D721Med (cell line): Measurements from ENCODE around the gene SIL1.

Experiments
- DNase-seq: peaks from one replicate; pipeline ENCODE4 v3.0.0; 2011; ENCODE audit warnings: low spot score; ENCODE audit not compliant: insufficient read length
- FAIRE-seq: peaks from 2 replicates; lab custom pipeline; 2011; peaks lifted over from hg19 to GRCh38; lab: Jason Lieb, UNC
- TF ChIP-seq, protein P1 (sequence below): IDR thresholded peaks from 2 replicates; pipeline ENCODE4 v1.5.1; 2012; ENCODE audit warnings: mild to moderate bottlenecking, control low read depth; ENCODE audit not compliant: insufficient read depth; ENCODE audit errors: missing control alignments

The SIL1 gene

DNA sequence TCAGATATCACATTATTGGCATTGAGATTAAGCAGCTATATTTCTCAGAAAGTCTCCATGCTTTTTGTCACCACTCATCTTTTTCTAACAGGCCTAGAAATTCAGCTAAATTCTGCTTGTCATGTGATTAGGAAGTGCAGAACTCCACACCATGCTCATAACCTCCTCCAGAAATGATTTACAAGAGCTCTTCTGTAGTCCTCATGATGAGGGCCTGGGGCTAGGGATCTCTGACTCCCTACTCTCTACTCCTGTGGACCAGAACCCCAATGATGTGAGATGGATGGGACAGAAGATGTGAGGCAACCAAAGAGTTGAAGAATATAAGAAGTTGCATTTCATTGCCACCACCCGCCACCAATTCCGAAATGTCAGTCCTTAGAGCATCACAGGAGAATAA is 16.5 kb upstream of the SIL1 start:
- no peak for FAIRE-seq
- TF ChIP-seq, protein P1, sequence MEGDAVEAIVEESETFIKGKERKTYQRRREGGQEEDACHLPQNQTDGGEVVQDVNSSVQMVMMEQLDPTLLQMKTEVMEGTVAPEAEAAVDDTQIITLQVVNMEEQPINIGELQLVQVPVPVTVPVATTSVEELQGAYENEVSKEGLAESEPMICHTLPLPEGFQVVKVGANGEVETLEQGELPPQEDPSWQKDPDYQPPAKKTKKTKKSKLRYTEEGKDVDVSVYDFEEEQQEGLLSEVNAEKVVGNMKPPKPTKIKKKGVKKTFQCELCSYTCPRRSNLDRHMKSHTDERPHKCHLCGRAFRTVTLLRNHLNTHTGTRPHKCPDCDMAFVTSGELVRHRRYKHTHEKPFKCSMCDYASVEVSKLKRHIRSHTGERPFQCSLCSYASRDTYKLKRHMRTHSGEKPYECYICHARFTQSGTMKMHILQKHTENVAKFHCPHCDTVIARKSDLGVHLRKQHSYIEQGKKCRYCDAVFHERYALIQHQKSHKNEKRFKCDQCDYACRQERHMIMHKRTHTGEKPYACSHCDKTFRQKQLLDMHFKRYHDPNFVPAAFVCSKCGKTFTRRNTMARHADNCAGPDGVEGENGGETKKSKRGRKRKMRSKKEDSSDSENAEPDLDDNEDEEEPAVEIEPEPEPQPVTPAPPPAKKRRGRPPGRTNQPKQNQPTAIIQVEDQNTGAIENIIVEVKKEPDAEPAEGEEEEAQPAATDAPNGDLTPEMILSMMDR, result no peak
- DNase-seq, result no peak

DNA sequence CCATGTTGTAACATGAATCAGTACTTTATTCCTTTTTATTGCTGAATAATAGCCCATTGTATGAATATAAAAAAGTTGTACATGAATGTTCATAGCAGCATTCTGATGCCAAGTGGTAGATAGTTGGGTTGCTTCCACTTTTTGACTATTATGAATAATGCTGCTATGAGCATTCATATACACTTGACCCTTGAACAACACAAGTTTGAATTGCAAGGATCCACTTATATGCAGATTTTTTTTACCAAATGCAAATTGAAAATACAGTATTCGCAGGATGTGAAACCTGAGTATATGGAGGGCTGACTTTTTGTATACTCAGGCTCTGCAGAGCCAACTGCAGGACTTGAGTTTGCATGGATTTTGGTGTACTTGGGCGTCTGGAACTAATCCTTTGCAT is 14.7 kb upstream of the SIL1 start:
- DNase-seq (no peak), FAIRE-seq (no peak)
- TF ChIP-seq, protein P1, result no peak

DNA sequence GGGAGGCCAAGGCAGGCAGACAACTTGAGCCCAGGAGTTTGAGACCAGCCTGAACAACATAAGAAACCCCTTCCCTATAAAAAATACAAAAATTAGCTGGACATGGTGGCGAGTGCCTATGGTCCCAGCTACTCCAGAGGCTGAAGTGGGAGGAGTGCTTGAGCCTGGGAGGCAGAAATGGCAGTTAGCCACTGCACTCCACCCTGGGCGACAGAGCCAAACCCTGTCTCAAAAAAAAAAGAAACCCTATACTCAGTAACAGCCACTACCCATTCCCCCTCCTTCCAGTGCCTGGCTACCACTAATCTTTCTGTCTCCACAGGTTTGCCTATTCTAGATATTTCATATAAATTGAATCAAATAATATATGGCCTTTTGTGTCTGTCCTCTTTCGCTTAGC is 14.3 kb upstream of the SIL1 start:
- TF ChIP-seq, protein P1, result no peak
- no peak for DNase-seq
- no peak for FAIRE-seq

DNA sequence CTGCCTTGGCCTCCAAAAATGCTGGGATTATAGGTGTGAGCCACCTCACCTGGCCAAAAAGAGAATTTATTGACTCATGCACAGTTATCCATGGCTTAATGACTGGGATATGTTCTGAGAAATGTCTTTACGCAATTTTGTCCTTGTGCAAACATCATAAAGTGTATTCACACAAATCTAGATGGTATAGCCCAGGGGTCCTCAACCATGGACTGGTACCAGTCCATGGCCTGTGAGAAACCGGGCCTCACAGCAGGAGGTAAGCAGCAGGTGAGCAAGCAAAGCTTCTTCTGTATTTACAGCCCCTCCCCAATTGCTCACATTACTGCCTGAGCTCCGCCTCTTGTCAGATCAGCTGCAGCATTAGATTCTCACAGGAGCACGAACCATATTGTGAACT is 12.4 kb upstream of the SIL1 start:
- TF ChIP-seq, protein P1, result no peak
- FAIRE-seq (no peak), DNase-seq (no peak)

DNA sequence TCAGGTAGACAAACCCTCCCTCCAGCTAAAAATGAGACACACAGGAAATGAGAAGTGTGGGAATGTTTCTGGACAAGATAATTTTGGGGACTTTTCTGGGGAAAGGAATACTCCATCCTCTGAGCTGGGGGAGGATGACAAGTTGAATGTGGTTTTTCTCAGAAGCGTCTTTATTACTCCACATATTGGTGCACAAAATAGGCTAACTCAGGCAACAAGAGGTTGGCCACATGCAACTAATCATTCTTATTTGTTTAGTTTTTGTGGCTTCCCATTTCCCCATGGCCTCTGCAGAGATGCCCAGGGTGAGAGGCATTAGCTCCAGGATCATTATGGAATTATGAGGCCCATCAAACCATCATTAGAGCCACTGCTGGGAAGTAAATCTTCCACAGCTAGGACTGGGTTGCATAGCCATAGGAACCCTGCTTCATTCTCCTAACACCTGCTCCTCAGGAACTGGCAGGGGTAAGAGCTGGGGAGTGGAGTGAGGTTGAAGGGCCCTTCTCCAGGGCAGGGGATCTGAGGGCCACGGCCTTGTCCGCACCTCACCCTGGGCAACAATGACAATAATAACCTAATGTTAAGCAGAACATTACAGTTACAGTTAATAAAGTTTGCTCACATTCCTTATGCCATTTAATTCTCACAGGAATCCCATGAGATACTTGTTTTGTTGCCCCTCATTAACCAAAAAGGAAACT is 9.3 kb upstream of the SIL1 start:
- FAIRE-seq (no peak), DNase-seq (peak; percentile 40)
- TF ChIP-seq, protein P1, result no peak

DNA sequence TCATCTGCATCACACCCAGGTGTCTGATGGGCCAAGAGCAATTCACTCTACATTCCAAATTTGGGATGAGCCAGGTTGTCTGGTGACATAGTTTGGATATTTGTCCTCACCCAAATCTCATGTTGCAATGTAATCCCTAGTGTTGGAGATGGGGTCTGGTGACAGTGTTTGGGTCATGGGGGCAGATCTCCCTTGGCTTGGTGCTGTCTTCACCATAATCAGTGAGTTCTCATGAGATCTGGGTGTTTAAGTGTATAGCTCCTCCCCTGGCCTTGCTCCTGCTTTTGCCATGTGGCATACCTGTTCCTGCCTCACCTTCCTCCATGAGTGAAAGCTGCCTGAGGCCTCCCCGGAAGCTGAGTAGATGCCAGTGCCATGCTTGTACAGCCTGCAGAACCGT is 7.4 kb upstream of the SIL1 start:
- FAIRE-seq, result no peak
- no peak for DNase-seq
- TF ChIP-seq, protein P1, result no peak

DNA sequence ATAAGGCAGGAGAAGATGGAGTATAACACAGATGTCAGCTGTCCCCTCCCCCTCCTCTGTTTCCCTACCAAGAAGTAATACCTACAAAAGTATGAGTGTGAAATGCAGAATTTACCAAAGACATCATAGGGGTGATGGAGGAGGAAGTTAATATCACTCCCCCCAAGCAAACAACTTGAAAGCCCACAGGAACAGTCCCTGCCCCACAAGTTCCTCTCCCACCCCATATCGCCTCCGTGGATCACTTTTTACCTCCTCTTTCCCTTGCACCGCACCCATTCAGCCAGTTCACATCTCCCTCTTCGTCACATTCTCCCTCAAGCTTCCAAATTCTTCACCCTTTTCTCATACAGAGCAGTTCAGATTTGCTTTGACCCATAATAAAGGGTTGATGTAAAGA is 7.0 kb upstream of the SIL1 start:
- DNase-seq, result no peak
- FAIRE-seq, result no peak
- TF ChIP-seq, protein P1, result no peak
